HG02852 (cell line): ENCODE measurements around the gene SPANXD.
"Not testable (repeated sequence)": the region's sequence is repeated elsewhere in the genome, so short reads cannot be mapped to it uniquely, and the experiment has no call there.

Experiments used
- ATAC-seq: cut with Tn5 transposase; IDR thresholded peaks from one replicate; pipeline ENCODE4 v1.9.1; 2021; ENCODE audit warnings: mild to moderate bottlenecking, moderate library complexity; ENCODE audit not compliant: unreplicated experiment

Gene SPANXD, protein sequence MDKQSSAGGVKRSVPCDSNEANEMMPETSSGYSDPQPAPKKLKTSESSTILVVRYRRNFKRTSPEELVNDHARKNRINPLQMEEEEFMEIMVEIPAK

DNA sequence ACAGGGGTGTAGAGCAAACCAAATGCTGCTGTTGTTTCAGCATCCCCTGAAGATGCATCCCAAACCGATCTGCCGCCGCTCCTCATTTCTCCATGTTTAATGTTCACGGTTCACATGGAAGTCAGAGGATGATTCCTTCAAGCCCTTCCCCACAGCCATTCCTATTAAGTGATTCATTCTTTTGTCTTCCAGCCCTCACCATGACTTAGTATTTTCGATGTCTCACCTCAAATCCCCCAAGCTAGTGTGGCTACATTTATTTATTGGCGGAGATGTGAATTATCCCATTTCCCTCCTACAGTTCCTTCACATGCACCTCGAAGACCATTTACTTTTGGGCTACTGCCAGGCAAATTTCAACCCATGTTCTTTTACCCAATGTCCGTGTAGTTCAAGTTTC, at the start of gene SPANXD:
Gene SPANXD, minus strand, starts transcription at position 101 of the 400 bp plus-strand sequence. CDS start 334 bp downstream, outside the sequence.
- ATAC-seq, result not testable (repeated sequence)

DNA sequence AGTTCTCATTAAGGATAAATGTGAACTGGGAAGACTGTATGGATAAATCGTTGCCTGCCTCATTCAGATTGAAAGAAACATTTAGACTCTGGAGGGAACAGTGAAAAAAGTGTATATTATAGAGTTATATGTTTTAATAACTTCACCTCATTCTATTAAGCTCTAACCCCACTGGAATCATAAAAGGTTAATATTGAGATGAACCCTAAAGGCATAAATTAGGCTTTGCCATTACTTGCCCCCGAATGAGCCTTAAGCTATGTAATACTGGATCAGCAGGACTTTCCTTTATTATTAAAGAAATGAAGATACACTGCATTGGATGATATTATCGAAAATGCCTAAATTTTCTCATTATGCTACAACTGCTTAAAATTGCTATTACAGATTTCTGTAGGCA, 44.1 kb upstream of the SPANXD start:
- no peak for ATAC-seq

DNA sequence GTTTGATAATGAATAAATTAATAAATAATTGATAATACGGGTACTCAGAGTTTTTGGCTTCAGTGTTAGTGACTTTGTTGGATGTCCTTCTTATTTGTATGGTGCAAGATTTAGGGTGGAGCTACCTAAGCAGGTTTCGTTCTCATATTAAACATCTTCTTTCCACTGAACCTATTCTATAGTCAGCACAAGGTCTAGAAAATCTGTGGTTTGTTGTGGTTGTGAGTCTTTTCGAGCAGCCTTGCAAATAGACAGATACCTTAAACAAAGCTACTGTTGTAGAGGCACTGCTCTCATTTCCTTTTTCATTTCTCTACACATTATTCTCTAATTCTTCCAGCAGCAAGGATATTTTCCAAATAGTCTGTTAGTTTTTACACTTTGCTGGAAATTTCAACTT, 38.1 kb upstream of the SPANXD start:
- no peak for ATAC-seq

DNA sequence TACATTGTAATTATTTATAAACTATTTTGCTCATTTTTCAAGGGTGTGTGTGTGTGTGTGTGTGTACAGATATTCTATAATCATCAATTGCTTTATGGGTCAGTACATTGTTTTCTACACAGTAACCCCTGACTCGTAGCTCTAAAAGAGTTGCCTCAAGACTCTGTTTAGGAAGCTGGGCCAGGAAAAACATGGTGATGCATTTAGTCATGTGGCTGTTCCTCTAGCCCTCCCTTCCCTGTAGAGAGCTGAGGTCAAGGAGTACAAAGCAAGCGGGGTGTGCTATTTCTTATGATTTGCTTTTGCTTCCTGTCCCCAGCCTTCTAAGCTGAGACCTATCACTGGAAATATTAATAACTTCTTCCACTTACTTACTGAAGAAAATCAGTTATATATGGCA, 34.8 kb upstream of the SPANXD start:
- no peak for ATAC-seq

DNA sequence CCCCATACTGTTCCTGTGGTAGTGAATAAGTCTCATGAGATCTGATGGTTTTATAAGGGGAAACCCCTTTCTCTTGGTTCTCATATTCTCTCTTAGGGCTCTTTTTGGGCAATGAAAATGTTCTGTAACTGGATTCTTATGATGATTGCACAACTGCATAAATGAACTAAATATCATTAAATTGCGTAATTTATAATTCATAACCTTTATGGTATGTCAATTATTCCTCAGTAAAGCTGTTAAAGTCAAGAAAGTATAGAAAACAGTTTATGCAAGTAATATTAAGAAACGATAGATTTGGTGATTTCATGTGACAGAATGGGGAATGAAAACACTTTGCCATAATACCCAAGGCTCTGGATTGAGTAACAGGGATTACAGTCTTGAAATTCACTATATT, 33.5 kb upstream of the SPANXD start:
- no peak for ATAC-seq

DNA sequence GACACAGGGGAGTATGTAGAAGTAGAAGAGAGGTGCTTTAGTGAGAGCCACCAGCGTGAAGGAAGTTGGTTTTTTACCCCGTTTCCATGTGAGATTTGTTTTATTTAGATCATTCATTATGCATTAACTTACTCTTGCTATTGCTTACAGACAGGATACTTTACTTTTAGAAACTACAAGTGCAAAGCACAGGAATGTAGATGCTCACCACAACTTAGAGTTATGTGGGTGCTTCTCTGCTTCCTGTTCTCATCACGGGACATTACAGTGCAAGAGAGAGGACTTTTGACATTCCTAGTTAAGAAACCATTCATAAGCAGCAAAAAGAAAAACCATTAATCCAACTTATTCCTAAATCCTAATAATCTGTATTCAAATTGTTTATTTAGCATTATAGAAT, 25.6 kb upstream of the SPANXD start:
- ATAC-seq, result no peak

DNA sequence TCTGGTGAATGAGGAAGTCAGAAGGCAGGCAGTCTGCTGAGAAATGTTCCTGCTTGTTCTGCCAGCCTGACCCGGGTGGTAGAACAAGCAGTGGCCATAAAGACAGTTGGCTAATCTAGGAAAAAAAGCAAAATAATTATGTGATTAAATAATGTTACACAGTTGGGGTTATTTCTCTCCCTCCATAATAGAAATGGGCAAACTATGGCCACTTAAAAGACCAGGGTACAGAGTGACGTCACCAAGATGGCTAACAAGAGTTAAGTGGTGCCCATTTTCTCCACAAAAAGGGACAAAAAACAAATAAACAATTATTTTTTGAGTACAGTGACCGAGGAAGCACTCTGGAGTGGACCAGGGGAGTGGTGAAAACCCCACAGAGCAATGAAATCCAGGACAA, 16.1 kb upstream of the SPANXD start:
- ATAC-seq, result no peak

DNA sequence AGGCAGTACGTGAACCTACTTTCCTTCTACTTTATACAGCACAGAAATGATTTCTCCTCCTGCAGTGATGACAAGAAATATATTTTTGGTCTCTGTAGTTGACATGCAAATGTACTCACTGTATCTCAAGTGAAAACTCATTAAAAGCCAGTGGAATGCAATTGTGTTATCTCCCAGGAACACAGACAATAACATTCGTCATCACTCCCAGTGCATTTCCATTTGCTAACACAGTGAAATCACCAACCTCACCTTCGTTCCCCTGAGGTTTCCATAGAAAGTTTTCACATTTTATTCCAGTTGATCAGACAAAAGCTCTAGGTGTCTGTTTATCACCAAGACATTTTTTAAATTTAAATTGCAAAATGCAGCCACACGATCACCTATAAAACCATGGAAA, 2.5 kb upstream of the SPANXD start:
- no peak for ATAC-seq

DNA sequence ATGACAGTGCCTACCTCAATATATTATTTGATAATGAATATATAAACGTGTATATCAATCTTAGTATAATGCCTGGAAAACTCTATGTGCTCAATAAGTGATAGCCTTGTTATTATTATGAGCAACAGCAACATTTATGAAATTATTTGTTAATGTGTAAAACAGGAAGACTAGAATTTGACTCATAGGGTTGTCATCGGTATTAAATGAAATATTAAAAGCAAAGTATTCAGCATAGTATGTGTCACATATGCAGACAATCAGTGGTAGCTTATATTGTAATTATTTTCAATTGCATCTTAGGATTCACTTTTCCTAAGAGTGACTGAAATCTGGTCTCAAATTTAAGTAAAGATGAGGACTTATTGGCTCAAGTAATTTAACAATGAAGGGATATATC, 24.6 kb downstream of the SPANXD start:
- ATAC-seq, result no peak

DNA sequence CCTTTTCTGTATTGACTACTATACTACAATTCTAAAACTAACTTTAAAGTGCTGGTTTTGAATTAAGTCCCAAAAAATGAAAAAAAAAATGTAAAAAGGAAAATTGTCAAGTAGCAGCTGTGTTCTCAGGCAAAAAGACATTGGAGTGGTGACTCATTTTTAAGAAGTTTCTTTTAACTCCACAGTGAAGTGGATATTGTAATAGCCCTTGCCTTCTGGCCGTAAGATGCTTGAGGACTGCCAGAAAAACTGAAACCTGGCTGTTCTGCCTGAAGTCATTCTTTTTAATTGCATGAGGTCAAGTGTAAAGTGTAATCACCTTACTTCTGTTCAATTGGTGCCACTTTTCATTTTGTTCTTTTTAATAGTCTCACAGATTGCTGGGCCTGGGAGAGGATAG, 28.9 kb downstream of the SPANXD start:
- no peak for ATAC-seq

DNA sequence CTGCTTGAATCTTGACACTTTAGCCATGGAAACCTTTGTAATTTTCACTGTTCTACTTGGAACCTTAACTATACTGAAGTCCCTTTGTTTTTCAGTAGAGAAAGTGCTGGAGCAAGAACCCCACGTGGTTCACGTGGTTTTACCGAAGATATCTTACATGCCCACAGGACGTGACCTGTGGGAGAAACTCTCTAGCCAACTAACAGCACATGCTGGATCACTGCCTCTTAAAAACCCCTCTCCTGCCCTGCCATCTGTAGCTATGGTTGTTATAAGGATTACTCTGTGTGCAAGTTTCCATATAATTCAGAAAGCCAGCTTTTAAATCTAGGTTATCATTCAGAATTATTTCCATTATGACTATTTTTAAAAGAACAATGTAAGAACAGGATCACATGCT, 30.2 kb downstream of the SPANXD start:
- ATAC-seq, result no peak

DNA sequence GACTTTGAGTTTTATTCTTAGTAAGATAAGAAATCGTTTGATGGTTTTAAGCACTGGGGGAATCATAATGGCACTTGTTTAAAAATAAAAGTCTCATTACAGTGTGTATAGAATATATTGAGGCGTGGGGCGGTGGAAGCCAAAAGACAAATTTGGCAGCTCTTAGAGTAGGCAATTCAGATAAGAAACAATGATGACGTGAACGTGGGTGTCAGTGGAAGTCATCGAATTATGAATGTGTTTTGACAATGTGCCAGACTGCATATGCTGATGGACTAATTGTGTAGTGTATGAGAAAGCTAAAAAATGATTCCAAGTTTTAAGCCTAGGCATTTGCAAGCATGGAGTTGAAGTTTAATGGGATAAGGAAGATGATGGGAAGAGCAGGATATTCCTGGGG, 35.8 kb downstream of the SPANXD start:
- no peak for ATAC-seq

DNA sequence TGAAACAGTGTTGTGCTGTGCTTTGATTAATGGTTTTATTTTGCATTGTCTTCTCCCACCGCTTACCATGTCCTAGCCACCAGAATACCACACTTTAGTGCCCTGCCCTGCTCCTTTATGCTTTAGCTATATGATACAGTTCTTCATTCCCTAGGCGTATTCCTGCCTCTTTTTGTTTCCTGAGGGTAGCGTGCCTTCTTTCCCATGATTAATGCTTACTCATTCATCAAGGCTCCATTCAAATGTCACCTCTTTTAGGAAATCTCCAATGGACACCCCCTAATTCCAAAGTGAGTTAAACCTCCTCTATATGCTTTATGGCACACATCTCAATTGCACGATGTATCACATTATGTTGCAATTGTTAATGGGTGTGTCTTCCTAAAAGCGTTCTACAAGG, 46.3 kb downstream of the SPANXD start:
- ATAC-seq, result no peak
